K562 (cell line): Measurements from ENCODE around the gene TMEM209. TPM values are rescaled to one million over a fixed set of nuclear protein-coding genes. Genes with fewer than 3 reads are reported as not detected.

Source experiments
- ARHGAP35 ChIP-seq: fragments of 450-650 bp; IDR thresholded peaks from 2 replicates; pipeline ENCODE4 v1.6.1; 2018; ENCODE audit not compliant: partially characterized antibody
- CBFA2T2 ChIP-seq: fragments of 450-650 bp; conservative IDR thresholded peaks from 2 replicates; pipeline ENCODE4 v1.6.1; 2017; ENCODE audit warnings: mild to moderate bottlenecking
- ERF ChIP-seq: fragments of 450-650 bp; formaldehyde crosslinking; IDR thresholded peaks from 2 replicates; pipeline ENCODE4 v1.4.0; 2020; ENCODE audit warnings: mild to moderate bottlenecking, mixed read lengths
- GTF2F1 ChIP-seq: IDR thresholded peaks from 2 replicates; pipeline ENCODE4 v1.6.1; 2011; ENCODE audit warnings: low read depth, low read length, improper control_type of control experiment
- HEY1 ChIP-seq: fragments of 250-450 bp; sonication (Bioruptor Pico); IDR thresholded peaks from 2 replicates; pipeline ENCODE4 v1.5.0; 2020; ENCODE audit warnings: mild to moderate bottlenecking, moderate library complexity, borderline replicate concordance
- HMG20A ChIP-seq: fragments of 450-650 bp; formaldehyde crosslinking; conservative IDR thresholded peaks from 2 replicates; pipeline ENCODE4 v1.4.0; 2020; ENCODE audit warnings: mild to moderate bottlenecking, mixed read lengths
- LARP7 ChIP-seq: fragments of 450-650 bp; IDR thresholded peaks from 2 replicates; pipeline ENCODE4 v1.6.1; 2016
- MAFG ChIP-seq: fragments of 450-650 bp; conservative IDR thresholded peaks from 2 replicates; pipeline ENCODE4 v1.6.1; 2016; ENCODE audit warnings: missing genetic modification characterization, missing compliant biosample characterization
- MXI1 ChIP-seq: IDR thresholded peaks from 2 replicates; pipeline ENCODE4 v1.6.1; 2011; ENCODE audit warnings: low read depth, mild to moderate bottlenecking, improper control_type of control experiment, low read length
- NR2C1 ChIP-seq, 2 experiments: fragments of 450-650 bp; IDR thresholded peaks; 2 replicates each; pipeline ENCODE4 v1.6.1; 2017; ENCODE audit warnings: mild to moderate bottlenecking in 2 of 2, antibody characterized with exemption in 1 of 2, inconsistent platforms in 1 of 2, missing compliant biosample characterization in 1 of 2, missing genetic modification characterization in 1 of 2
- NRF1 ChIP-seq, 2 experiments: fragments of 450-650 bp; IDR thresholded peaks in 1 of 2; conservative IDR thresholded peaks in 1 of 2; 2 replicates each; pipeline ENCODE4 v1.6.1; 2014; ENCODE audit warnings: mild to moderate bottlenecking in 2 of 2
- PHF20 ChIP-seq: fragments of 450-650 bp; IDR thresholded peaks from 2 replicates; pipeline ENCODE4 v1.6.1; 2018; ENCODE audit not compliant: partially characterized antibody
- TAL1 ChIP-seq: fragments of 450-650 bp; IDR thresholded peaks from 2 replicates; pipeline ENCODE4 v1.6.1; 2016; ENCODE audit warnings: mild to moderate bottlenecking
- ZBED1 ChIP-seq: IDR thresholded peaks from 2 replicates; pipeline ENCODE4 v1.6.1; 2014
- ZNF583 ChIP-seq: fragments of 250-450 bp; sonication (Bioruptor Pico); IDR thresholded peaks from 2 replicates; pipeline ENCODE4 v1.4.0; 2020
- ZNF766 ChIP-seq: fragments of 200-800 bp; sonication (Bioruptor generic); conservative IDR thresholded peaks from 2 replicates; pipeline ENCODE4 v1.6.1; 2016; ENCODE audit warnings: missing genetic modification characterization, missing compliant biosample characterization
- polyA plus RNA-seq, 8 experiments: library from polyadenylated mRNA; depleted of rRNA in 4 of 8; stranded (reverse) in 5 of 8; unstranded in 3 of 8; fragments of >200 nt; fragmentation: Nextera tagmentation in 2 of 8; fragmentation: Illumina TruSeq in 1 of 8; extraction: Ambion mirVana in 2 of 8; extraction: Trizol in 1 of 8; gene quantifications; 2 replicates each; pipeline versions ENCODE4 v1.2.1 to v1.2.3, GENCODE V29; 2011 to 2014; ENCODE audit warnings: inconsistent platforms in 1 of 8, missing spikeins in 1 of 8
- total RNA-seq, 7 experiments: library from RNA; depleted of rRNA in 6 of 7; stranded (reverse); fragments of >200 nt in 6 of 7; fragmentation: Illumina TruSeq in 2 of 7; extraction: Trizol in 2 of 7; gene quantifications; 2 replicates each; pipeline versions ENCODE4 v1.2.1 to v1.2.3, GENCODE V29; 2011 to 2021; ENCODE audit warnings: low replicate concordance in 1 of 7
- TF ChIP-seq, protein P1 (sequence below), 2 experiments: fragments of 450-650 bp; IDR thresholded peaks; 2 replicates each; pipeline ENCODE4 v1.6.1; 2016
- TF ChIP-seq, protein P2 (sequence below), 3 experiments: fragments of 200-800 bp in 1 of 3; sonication (Bioruptor generic) in 1 of 3; sonication (generic) in 1 of 3; formaldehyde crosslinking in 1 of 3; IDR thresholded peaks; 2 replicates each; pipeline versions ENCODE4 v1.6.1 to v1.8.0; 2016 to 2022; ENCODE audit warnings: mild to moderate bottlenecking in 2 of 3, missing compliant biosample characterization in 2 of 3, missing genetic modification characterization in 2 of 3, missing genetic modification reagents in 1 of 3
- TF ChIP-seq, protein P3 (sequence below): fragments of 450-650 bp; IDR thresholded peaks from 2 replicates; pipeline ENCODE4 v1.6.1; 2016; ENCODE audit warnings: mild to moderate bottlenecking
- TF ChIP-seq, protein P4 (sequence below), 3 experiments: IDR thresholded peaks in 2 of 3; conservative IDR thresholded peaks in 1 of 3; 2 replicates each; pipeline ENCODE4 v1.5.1; 2011 to 2012; ENCODE audit warnings: low read length in 3 of 3, mild to moderate bottlenecking in 3 of 3, control low read depth in 2 of 3, improper control_type of control experiment in 1 of 3, inconsistent platforms in 1 of 3, low read depth in 1 of 3, mixed read lengths in 1 of 3, moderate library complexity in 1 of 3; ENCODE audit not compliant: insufficient read depth in 2 of 3

TMEM209 gene
- total and polyA plus RNA-seq, 9 of the 15 experiments (the other 6 are each of a cell fraction or from before 2014, with no cell fraction given): 36.8 to 116 (median 76.6) TPM

DNA sequence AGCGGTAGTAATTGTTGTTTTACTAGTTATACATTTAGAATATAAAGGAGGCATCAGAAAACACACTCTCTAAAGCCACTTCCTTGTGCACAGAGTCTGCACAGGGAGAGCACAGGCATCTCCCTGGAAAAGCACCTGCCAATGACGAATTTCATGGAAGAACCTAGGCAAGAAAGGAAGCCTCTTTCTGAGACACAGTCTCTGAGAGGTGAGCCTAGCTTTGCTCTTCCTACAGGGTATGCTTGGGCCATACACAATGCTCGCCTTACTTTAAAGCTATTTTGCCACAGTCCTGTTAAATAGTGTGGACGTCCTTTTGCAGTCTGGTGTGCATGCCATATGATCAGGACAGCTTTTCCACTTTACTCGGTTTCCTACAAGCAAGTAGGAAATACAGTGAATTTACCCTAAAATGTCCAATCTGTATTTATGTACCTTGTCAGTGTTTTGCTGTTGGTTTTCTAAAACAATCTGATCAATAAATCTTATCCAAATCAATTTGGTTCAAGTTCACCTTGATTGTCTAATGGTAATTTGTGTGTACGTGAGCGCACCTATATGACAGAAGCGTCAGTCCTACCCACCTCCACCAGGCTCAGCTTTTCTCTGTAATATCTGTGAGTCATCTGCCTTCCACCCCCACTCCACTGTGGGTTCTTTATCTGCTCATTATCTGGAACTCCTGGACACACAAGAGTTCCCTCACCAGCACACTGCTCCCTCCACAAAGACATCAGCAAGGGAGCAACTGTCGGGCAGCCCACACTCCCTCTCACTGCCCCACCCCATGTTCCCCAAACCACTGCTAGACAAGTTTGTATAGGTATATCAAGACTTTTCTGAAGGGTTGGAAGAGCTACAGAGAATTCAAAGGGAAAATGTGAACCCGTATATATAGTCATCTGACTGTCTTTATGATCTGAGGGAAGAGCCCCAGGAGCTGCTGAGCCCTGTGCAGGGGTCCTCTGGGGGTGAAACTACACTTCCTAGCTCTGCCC is 69.7 kb downstream of the TMEM209 start (continued):
- TF ChIP-seq TAL1 (peak; percentile 74), MXI1 (0 out of 2 replicates have a peak, but pooled peaks have one; percentile 50), ARHGAP35 (no peak), ZNF583 (peak; percentile 41; the same call in 1 of the 2 replicates), PHF20 (no peak), ERF (CRISPR knock-in tag) (peak; percentile 35; the same call in 1 of the 2 replicates), CBFA2T2 (peak; percentile 81), HMG20A (CRISPR knock-in tag) (no peak), ZNF766 (CRISPR knock-in tag) (peak; percentile 35; the same call in 1 of the 2 replicates), GTF2F1 (no peak), NR2C1 (IDR thresholded peaks at IDR 0.05) (no peak), NR2C1 (tag; IDR thresholded peaks at IDR 0.05) (peak; percentile 41; the same call in 1 of the 2 replicates), MAFG (peak; percentile 39; the same call in 1 of the 2 replicates), NRF1 (conservative IDR thresholded peaks at IDR 0.05 in 1 of 2, IDR thresholded peaks at IDR 0.05 in 1 of 2) (peak; percentile 62 to 65), HEY1 (CRISPR knock-in tag) (no peak), LARP7 (no peak), ZBED1 (peak; percentile 80; the same call in 1 of the 2 replicates)
- TF ChIP-seq, protein P1, sequence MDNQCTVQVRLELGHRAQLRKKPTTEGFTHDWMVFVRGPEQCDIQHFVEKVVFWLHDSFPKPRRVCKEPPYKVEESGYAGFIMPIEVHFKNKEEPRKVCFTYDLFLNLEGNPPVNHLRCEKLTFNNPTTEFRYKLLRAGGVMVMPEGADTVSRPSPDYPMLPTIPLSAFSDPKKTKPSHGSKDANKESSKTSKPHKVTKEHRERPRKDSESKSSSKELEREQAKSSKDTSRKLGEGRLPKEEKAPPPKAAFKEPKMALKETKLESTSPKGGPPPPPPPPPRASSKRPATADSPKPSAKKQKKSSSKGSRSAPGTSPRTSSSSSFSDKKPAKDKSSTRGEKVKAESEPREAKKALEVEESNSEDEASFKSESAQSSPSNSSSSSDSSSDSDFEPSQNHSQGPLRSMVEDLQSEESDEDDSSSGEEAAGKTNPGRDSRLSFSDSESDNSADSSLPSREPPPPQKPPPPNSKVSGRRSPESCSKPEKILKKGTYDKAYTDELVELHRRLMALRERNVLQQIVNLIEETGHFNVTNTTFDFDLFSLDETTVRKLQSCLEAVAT (IDR thresholded peaks at IDR 0.05): peak; percentile 55 to 91; a peak in 3 of 4 replicates
- TF ChIP-seq, protein P2, sequence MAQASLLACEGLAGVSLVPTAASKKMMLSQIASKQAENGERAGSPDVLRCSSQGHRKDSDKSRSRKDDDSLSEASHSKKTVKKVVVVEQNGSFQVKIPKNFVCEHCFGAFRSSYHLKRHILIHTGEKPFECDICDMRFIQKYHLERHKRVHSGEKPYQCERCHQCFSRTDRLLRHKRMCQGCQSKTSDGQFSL (CRISPR knock-in tag; IDR thresholded peaks at IDR 0.05): peak; percentile 88
- TF ChIP-seq, protein P2 (tag; IDR thresholded peaks at IDR 0.05): peak in 1 of 2 experiments; percentile 91; a peak in 2 of 4 replicates
- TF ChIP-seq, protein P3, sequence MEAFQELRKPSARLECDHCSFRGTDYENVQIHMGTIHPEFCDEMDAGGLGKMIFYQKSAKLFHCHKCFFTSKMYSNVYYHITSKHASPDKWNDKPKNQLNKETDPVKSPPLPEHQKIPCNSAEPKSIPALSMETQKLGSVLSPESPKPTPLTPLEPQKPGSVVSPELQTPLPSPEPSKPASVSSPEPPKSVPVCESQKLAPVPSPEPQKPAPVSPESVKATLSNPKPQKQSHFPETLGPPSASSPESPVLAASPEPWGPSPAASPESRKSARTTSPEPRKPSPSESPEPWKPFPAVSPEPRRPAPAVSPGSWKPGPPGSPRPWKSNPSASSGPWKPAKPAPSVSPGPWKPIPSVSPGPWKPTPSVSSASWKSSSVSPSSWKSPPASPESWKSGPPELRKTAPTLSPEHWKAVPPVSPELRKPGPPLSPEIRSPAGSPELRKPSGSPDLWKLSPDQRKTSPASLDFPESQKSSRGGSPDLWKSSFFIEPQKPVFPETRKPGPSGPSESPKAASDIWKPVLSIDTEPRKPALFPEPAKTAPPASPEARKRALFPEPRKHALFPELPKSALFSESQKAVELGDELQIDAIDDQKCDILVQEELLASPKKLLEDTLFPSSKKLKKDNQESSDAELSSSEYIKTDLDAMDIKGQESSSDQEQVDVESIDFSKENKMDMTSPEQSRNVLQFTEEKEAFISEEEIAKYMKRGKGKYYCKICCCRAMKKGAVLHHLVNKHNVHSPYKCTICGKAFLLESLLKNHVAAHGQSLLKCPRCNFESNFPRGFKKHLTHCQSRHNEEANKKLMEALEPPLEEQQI: peak; percentile 40; the same call in 1 of the 2 replicates
- TF ChIP-seq, protein P4, sequence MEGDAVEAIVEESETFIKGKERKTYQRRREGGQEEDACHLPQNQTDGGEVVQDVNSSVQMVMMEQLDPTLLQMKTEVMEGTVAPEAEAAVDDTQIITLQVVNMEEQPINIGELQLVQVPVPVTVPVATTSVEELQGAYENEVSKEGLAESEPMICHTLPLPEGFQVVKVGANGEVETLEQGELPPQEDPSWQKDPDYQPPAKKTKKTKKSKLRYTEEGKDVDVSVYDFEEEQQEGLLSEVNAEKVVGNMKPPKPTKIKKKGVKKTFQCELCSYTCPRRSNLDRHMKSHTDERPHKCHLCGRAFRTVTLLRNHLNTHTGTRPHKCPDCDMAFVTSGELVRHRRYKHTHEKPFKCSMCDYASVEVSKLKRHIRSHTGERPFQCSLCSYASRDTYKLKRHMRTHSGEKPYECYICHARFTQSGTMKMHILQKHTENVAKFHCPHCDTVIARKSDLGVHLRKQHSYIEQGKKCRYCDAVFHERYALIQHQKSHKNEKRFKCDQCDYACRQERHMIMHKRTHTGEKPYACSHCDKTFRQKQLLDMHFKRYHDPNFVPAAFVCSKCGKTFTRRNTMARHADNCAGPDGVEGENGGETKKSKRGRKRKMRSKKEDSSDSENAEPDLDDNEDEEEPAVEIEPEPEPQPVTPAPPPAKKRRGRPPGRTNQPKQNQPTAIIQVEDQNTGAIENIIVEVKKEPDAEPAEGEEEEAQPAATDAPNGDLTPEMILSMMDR (IDR thresholded peaks at IDR 0.05 in 2 of 3, conservative IDR thresholded peaks at IDR 0.05 in 1 of 3; ENCODE audit: insufficient read depth in 2 of 3, low read depth in 1 of 3, low read length in 3 of 3): 0 out of 6 replicates have a peak, but pooled peaks of 1 of the 3 experiments have one; percentile 5
